IMR-90 (cell line): ENCODE data around the gene ASAP2. TPM values are rescaled to one million over a fixed set of nuclear protein-coding genes. Genes with fewer than 3 reads are reported as not detected.

Source experiments
- ATAC-seq: fragments of 200-7000 bp; cut with Tn5 transposase; 2 replicates; pipeline ENCODE4 v1.9.1; 2020; ENCODE audit warnings: low read depth, mild to moderate bottlenecking, moderate library complexity
- BruUV-seq: library from RNA; stranded (reverse); fragments of 400-500 nt; replicated peaks from 2 replicates; lab custom pipeline; 2021; lab: Mats Ljungman, UMichigan
- CTCF ChIA-PET: fragments of 300-600 bp; formaldehyde crosslinking; extraction: SDS; loops from one replicate; lab custom pipeline; 2021; ENCODE audit warnings: antibody characterized with exemption; lab: Yijun Ruan, JAX
- POLR2A ChIA-PET: fragments of 300-600 bp; sonication (Branson Sonifier 250); formaldehyde crosslinking; loops from one replicate; lab custom pipeline; 2022; ENCODE audit warnings: antibody characterized with exemption; ENCODE audit not compliant: unreplicated experiment; lab: Charles Lee
- DNase-seq: peaks from one replicate; pipeline ENCODE4 v3.0.0; 2013
- H2AFZ ChIP-seq: replicated peaks from 2 replicates; pipeline ENCODE3; 2013; ENCODE audit warnings: low read length, mild to moderate bottlenecking; ENCODE audit not compliant: poor library complexity
- H2AK5ac ChIP-seq: 2 replicates; pipeline ENCODE4 v1.6.1; 2013; ENCODE audit warnings: low read depth, low read length, inconsistent platforms
- H2AK9ac ChIP-seq: replicated peaks from 2 replicates; pipeline ENCODE3; 2013; ENCODE audit warnings: mild to moderate bottlenecking, low read depth, low read length, moderate library complexity; ENCODE audit not compliant: poor library complexity
- H2BK120ac ChIP-seq: 2 replicates; pipeline ENCODE4 v1.6.1; 2013; ENCODE audit warnings: low read depth, low read length, inconsistent platforms
- H2BK15ac ChIP-seq: 3 replicates; pipeline ENCODE4 v1.6.1; 2013; ENCODE audit warnings: low read depth, low read length, inconsistent platforms
- H2BK20ac ChIP-seq: 2 replicates; pipeline ENCODE4 v1.6.1; 2013; ENCODE audit warnings: low read depth, mild to moderate bottlenecking, inconsistent platforms, low read length, moderate library complexity
- H2BK5ac ChIP-seq: 2 replicates; pipeline ENCODE4 v1.6.1; 2013; ENCODE audit warnings: mild to moderate bottlenecking, low read depth, low read length, inconsistent platforms; ENCODE audit not compliant: poor library complexity, severe bottlenecking
- H3K14ac ChIP-seq: replicated peaks from 2 replicates; pipeline ENCODE4 v1.6.1; 2013; ENCODE audit warnings: low read depth, low read length, inconsistent platforms
- H3K18ac ChIP-seq: 2 replicates; pipeline ENCODE4 v1.6.1; 2013; ENCODE audit warnings: low read depth, low read length, control low read depth
- H3K23ac ChIP-seq: 2 replicates; pipeline ENCODE4 v1.6.1; 2013; ENCODE audit warnings: low read depth, low read length, inconsistent platforms
- H3K27ac ChIP-seq: 2 replicates; pipeline ENCODE4 v1.5.1; 2013; ENCODE audit warnings: mild to moderate bottlenecking, control low read depth, low read length; ENCODE audit not compliant: insufficient read depth
- H3K27me3 ChIP-seq: 2 replicates; pipeline ENCODE4 v1.6.1; 2013; ENCODE audit warnings: low read length; ENCODE audit not compliant: control insufficient read depth, insufficient read depth
- H3K36me3 ChIP-seq: 2 replicates; pipeline ENCODE4 v1.6.1; 2013; ENCODE audit warnings: low read length, mixed read lengths; ENCODE audit not compliant: control insufficient read depth, insufficient read depth
- H3K4ac ChIP-seq: 2 replicates; pipeline ENCODE4 v1.6.1; 2013; ENCODE audit warnings: low read depth, low read length, inconsistent platforms
- H3K4me1 ChIP-seq: 2 replicates; pipeline ENCODE4 v1.6.1; 2013; ENCODE audit warnings: low read length, mixed read lengths; ENCODE audit not compliant: control insufficient read depth, insufficient read depth
- H3K4me2 ChIP-seq: 2 replicates; pipeline ENCODE4 v1.6.1; 2013; ENCODE audit warnings: low read depth, mild to moderate bottlenecking, control low read depth, low read length, moderate library complexity
- H3K4me3 ChIP-seq: 2 replicates; pipeline ENCODE4 v1.5.1; 2013; ENCODE audit warnings: low read depth, mild to moderate bottlenecking, control low read depth, low read length, moderate library complexity; ENCODE audit not compliant: insufficient read depth
- H3K56ac ChIP-seq: 2 replicates; pipeline ENCODE4 v1.6.1; 2013; ENCODE audit warnings: low read length, inconsistent platforms; ENCODE audit not compliant: insufficient read depth; ENCODE audit errors: extremely low read depth
- H3K79me1 ChIP-seq, 2 experiments: 2 replicates each; pipeline ENCODE4 v1.6.1; 2013; ENCODE audit warnings: low read length in 2 of 2, inconsistent platforms in 1 of 2, low read depth in 1 of 2
- H3K9ac ChIP-seq: 2 replicates; pipeline ENCODE4 v1.6.1; 2013; ENCODE audit warnings: low read depth, low read length, control low read depth
- H3K9me1 ChIP-seq: 2 replicates; pipeline ENCODE4 v1.6.1; 2013; ENCODE audit warnings: low read length, inconsistent platforms; ENCODE audit not compliant: insufficient read depth
- H3K9me3 ChIP-seq: 2 replicates; pipeline ENCODE4 v1.6.1; 2013; ENCODE audit warnings: low read length; ENCODE audit not compliant: control insufficient read depth, insufficient read depth
- H4K20me1 ChIP-seq: 2 replicates; pipeline ENCODE4 v1.6.1; 2013; ENCODE audit warnings: low read length, inconsistent platforms; ENCODE audit not compliant: insufficient read depth
- H4K5ac ChIP-seq: 2 replicates; pipeline ENCODE4 v1.6.1; 2013; ENCODE audit warnings: mild to moderate bottlenecking, low read depth, low read length, control low read depth
- H4K8ac ChIP-seq, 2 experiments: 2 replicates each; pipeline ENCODE4 v1.6.1; 2013; ENCODE audit warnings: low read depth in 2 of 2, low read length in 2 of 2, control low read depth in 1 of 2, inconsistent platforms in 1 of 2
- H4K91ac ChIP-seq: 2 replicates; pipeline ENCODE4 v1.6.1; 2013; ENCODE audit warnings: low read depth, low read length, inconsistent platforms; ENCODE audit not compliant: insufficient read depth
- BHLHE40 ChIP-seq: fragments of 150-350 bp; IDR thresholded peaks from 2 replicates; pipeline ENCODE4 v1.6.1; 2016; ENCODE audit warnings: mild to moderate bottlenecking, low read depth, low read length
- CEBPB ChIP-seq: IDR thresholded peaks from 2 replicates; pipeline ENCODE4 v1.6.1; 2012; ENCODE audit warnings: low read depth, low read length, improper control_type of control experiment
- CHD1 ChIP-seq: IDR thresholded peaks from 2 replicates; pipeline ENCODE4 v1.6.1; 2012; ENCODE audit warnings: low read depth, low read length, improper control_type of control experiment
- FOS ChIP-seq: fragments of 150-350 bp; IDR thresholded peaks from 2 replicates; pipeline ENCODE4 v1.6.1; 2016; ENCODE audit warnings: low read depth, low read length
- MAFK ChIP-seq: IDR thresholded peaks from 2 replicates; pipeline ENCODE4 v1.6.1; 2012; ENCODE audit warnings: low read depth, low read length, improper control_type of control experiment
- MAZ ChIP-seq: IDR thresholded peaks from 2 replicates; pipeline ENCODE4 v1.6.1; 2012; ENCODE audit warnings: low read depth, mild to moderate bottlenecking, low read length, improper control_type of control experiment, moderate library complexity, borderline replicate concordance
- MXI1 ChIP-seq: IDR thresholded peaks from 2 replicates; pipeline ENCODE4 v1.6.1; 2012; ENCODE audit warnings: low read depth, mild to moderate bottlenecking, low read length, moderate library complexity, borderline replicate concordance
- NFE2L2 ChIP-seq: fragments of 150-350 bp; IDR thresholded peaks from 2 replicates; pipeline ENCODE4 v1.6.1; 2016; ENCODE audit warnings: low read depth, mild to moderate bottlenecking, low read length
- RCOR1 ChIP-seq: IDR thresholded peaks from 2 replicates; pipeline ENCODE4 v1.6.1; 2012; ENCODE audit warnings: mild to moderate bottlenecking, low read length, improper control_type of control experiment; ENCODE audit not compliant: insufficient replicate concordance
- SMC3 ChIP-seq: fragments of 150-350 bp; IDR thresholded peaks from 2 replicates; pipeline ENCODE4 v1.6.1; 2016; ENCODE audit warnings: low read depth, mild to moderate bottlenecking, antibody characterized with exemption, low read length, moderate library complexity
- WGBS, 2 experiments: methylation state at CpG; one replicate each; pipeline versions ENCODE4 v1.1.5 to v1.1.7; 2013; ENCODE audit warnings: missing lambda C conversion rate in 2 of 2; ENCODE audit not compliant: insufficient read length in 1 of 2; ENCODE audit errors: extremely low coverage in 2 of 2; 5-methylcytosine and 5-hydroxymethylcytosine counted together
- dilution Hi-C: fragments of 300-500 bp; cut with HindIII; formaldehyde crosslinking; loops from one replicate; pipeline ENCODE4 v1.14.3; 2018; ENCODE audit warnings: low sequenced_read_pairs; ENCODE audit not compliant: unreplicated experiment
- in situ Hi-C: fragments of 300-500 bp; cut with MboI; formaldehyde crosslinking; loops from 3 replicates; pipeline ENCODE4 v1.14.3; 2019; ENCODE audit warnings: low sequenced_read_pairs, inconsistent platforms, mixed read lengths
- intact Hi-C: fragments of 100-400 bp; cut with micrococcal nuclease; formaldehyde crosslinking; loops from 2 replicates; pipeline ENCODE4 v1.10.0; 2022
- polyA plus RNA-seq, 3 experiments: library from polyadenylated mRNA; depleted of rRNA; stranded (reverse); fragments of >200 nt; gene quantifications; 2 replicates each; pipeline ENCODE4 v1.2.3, GENCODE V29; 2012; ENCODE audit warnings: low replicate concordance in 1 of 3
- total RNA-seq: library from RNA; depleted of rRNA; stranded (reverse); fragments of >200 nt; gene quantifications from 2 replicates; pipeline ENCODE4 v1.2.3, GENCODE V29; 2012
- TF ChIP-seq, protein P1 (sequence below): conservative IDR thresholded peaks from 2 replicates; pipeline ENCODE4 v1.5.1; 2012; ENCODE audit warnings: mild to moderate bottlenecking, low read depth, low read length, improper control_type of control experiment

The ASAP2 gene
- total and polyA plus RNA-seq, 2 of the 4 experiments (the other 2 are of a cell fraction): 19.7 to 28.1 TPM

DNA sequence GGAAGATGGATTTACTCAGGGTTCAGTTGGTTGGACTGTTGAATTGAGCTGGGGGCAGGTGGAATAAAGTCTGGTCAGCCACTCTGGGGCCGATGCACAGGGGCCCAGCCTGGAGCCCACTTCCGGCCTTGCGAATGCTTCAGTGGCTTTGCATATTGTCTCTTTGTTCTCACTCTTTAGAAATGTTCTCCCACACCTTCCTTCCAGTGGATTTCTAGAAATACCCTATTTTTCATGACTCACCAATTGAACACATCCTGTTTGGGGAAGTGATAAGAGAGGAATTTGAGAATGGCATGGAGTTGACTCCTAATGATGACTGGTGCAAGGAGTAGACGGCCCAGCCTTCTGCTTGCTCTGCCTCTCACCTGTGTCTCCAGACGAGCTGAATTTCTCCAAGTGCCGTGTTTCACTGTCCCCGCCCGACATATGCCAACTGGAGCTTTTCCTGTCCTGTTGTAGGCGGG is 28.1 kb downstream of the ASAP2 start:
- peaks cover 63% of the 10 kb centered on the region for H3K4me1 ChIP-seq
- intact Hi-C loops: loop anchor here (2.0 kb wide), 1 partner anchor 28 kb away; the partner anchor contains the start of gene ASAP2

More for the DNA sequence above, 28.1 kb downstream of the ASAP2 start:
- Histone ChIP-seq H4K5ac (peak overlapping the region; percentile 77), H3K9ac (peak overlapping the region; percentile 36), H3K27me3 (no peaks in the 10 kb centered on the region), H3K4me3 (no peak overlapping the region), H4K8ac (peak overlapping the region; percentile 90 to 98), H2AFZ (peak overlapping the region; percentile 77), H3K27ac (peak overlapping the region; percentile 95), H3K56ac (peak overlapping the region; percentile 87), H2AK9ac (peak overlapping the region; percentile 96), H3K23ac (peak overlapping the region; percentile 95), H2BK5ac (peak overlapping the region; percentile 99), H4K91ac (peak overlapping the region; percentile 98), H3K36me3 (no peaks in the 10 kb centered on the region; the same call in 1 of the 2 replicates), H2AK5ac (peak overlapping the region; percentile 96), H3K9me1 (peaks cover 54% of the 10 kb centered on the region), H3K4me2 (peak overlapping the region; percentile 30), H4K20me1 (peaks cover 30% of the 10 kb centered on the region), H3K79me1 (peaks cover 58 to 91% of the 10 kb centered on the region in 2 experiments), H3K4ac (peak overlapping the region; percentile 97), H3K9me3 (no peaks in the 10 kb centered on the region), H2BK20ac (peak overlapping the region; percentile 95), H2BK15ac (peak overlapping the region; percentile 74; the same call in 2 of the 3 replicates), H3K18ac (peak overlapping the region; percentile 66), H3K14ac (peak overlapping the region; percentile 93), H2BK120ac (peak overlapping the region; percentile 97)
- peak; percentile 72 for ATAC-seq
- POLR2A ChIA-PET: interaction anchor here (0.5 kb wide), 2 partner anchors 31 to 90 kb away, joined by 3 read pairs; no protein-coding TSS in a partner anchor
- CTCF ChIA-PET: interaction anchor here (1.1 to 1.2 kb wide), 2 partner anchors 29 to 52 kb away, joined by 3 to 4 read pairs; partner anchors contain the start of gene ASAP2
- BruUV-seq: no TSS peak
- dilution Hi-C loops: no loop called here
- in situ Hi-C loops: no loop called here
- WGBS, 2 experiments: 10% methylated on average over 2 of the region's 9 CpGs; no CpG with 5 or more reads in 1 of the 2 experiments
- peak; percentile 95 for DNase-seq
- TF ChIP-seq NFE2L2 (peak; percentile 56; the same call in 1 of the 2 replicates), MAZ (peak; percentile 43; the same call in 1 of the 2 replicates), RCOR1 (peak; percentile 48), BHLHE40 (peak; percentile 48), MAFK (peak; percentile 27; the same call in 1 of the 2 replicates), CEBPB (0 out of 2 replicates have a peak, but pooled peaks have one; percentile 39), FOS (peak; percentile 94), SMC3 (no peak), CHD1 (0 out of 2 replicates have a peak, but pooled peaks have one; percentile 2), MXI1 (no peak)
- TF ChIP-seq, protein P1, sequence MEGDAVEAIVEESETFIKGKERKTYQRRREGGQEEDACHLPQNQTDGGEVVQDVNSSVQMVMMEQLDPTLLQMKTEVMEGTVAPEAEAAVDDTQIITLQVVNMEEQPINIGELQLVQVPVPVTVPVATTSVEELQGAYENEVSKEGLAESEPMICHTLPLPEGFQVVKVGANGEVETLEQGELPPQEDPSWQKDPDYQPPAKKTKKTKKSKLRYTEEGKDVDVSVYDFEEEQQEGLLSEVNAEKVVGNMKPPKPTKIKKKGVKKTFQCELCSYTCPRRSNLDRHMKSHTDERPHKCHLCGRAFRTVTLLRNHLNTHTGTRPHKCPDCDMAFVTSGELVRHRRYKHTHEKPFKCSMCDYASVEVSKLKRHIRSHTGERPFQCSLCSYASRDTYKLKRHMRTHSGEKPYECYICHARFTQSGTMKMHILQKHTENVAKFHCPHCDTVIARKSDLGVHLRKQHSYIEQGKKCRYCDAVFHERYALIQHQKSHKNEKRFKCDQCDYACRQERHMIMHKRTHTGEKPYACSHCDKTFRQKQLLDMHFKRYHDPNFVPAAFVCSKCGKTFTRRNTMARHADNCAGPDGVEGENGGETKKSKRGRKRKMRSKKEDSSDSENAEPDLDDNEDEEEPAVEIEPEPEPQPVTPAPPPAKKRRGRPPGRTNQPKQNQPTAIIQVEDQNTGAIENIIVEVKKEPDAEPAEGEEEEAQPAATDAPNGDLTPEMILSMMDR: no peak
